Natural killer cell (primary cell): ENCODE measurements around the gene PDE12. TPM values are rescaled to one million over a fixed set of nuclear protein-coding genes. Genes with fewer than 3 reads are reported as not detected.

Source experiments
- ATAC-seq, 3 donors: fragments of 150-1000 bp in 2 of 3; fragments of 200-7000 bp in 1 of 3; cut with Tn5 transposase; 1 replicate in 1 of 3; 2 replicates in 2 of 3; pipeline ENCODE4 v1.10.0; 2021; ENCODE audit warnings: mild to moderate bottlenecking in 2 of 3, moderate library complexity in 2 of 3
- DNase-seq, 2 donors: peaks; one replicate each; pipeline versions ENCODE4 v3.0.0 to v3.0.0-alpha.2; 2013 to 2021; ENCODE audit warnings: mixed read lengths in 1 of 2
- H3K27ac ChIP-seq: one replicate; pipeline ENCODE4 v1.5.1; 2013; ENCODE audit warnings: mild to moderate bottlenecking, low read length
- H3K27me3 ChIP-seq: one replicate; pipeline ENCODE4 v1.6.1; 2013; ENCODE audit warnings: low read length; ENCODE audit not compliant: control insufficient read depth, insufficient read depth
- H3K36me3 ChIP-seq: one replicate; pipeline ENCODE4 v1.6.1; 2013; ENCODE audit warnings: low read length; ENCODE audit not compliant: control insufficient read depth, insufficient read depth
- H3K4me1 ChIP-seq: one replicate; pipeline ENCODE4 v1.6.1; 2013; ENCODE audit warnings: low read length; ENCODE audit not compliant: control insufficient read depth, insufficient read depth
- H3K4me3 ChIP-seq: one replicate; pipeline ENCODE4 v1.5.1; 2013; ENCODE audit warnings: low read length
- H3K9me3 ChIP-seq: one replicate; pipeline ENCODE4 v1.6.1; 2013; ENCODE audit warnings: low read length; ENCODE audit not compliant: control insufficient read depth, insufficient read depth
- H3K27ac Mint-ChIP-seq, 2 donors: one replicate each; pipeline ENCODE4 v1.8.0; 2022; ENCODE audit warnings: mild to moderate bottlenecking in 2 of 2, mixed read lengths in 2 of 2, moderate library complexity in 1 of 2
- H3K27me3 Mint-ChIP-seq, 2 donors: one replicate each; pipeline ENCODE4 v1.8.0; 2022; ENCODE audit warnings: low read depth in 2 of 2, mixed read lengths in 2 of 2
- H3K36me3 Mint-ChIP-seq: one replicate; pipeline ENCODE4 v1.8.0; 2022; ENCODE audit warnings: mixed read lengths
- H3K4me1 Mint-ChIP-seq, 2 donors: one replicate each; pipeline ENCODE4 v1.8.0; 2022; ENCODE audit warnings: mixed read lengths in 2 of 2
- H3K4me3 Mint-ChIP-seq: one replicate; pipeline ENCODE4 v1.8.0; 2022; ENCODE audit warnings: mild to moderate bottlenecking, moderate library complexity, mixed read lengths
- H3K9me3 Mint-ChIP-seq, 2 donors: one replicate each; pipeline ENCODE4 v1.8.0; 2022; ENCODE audit warnings: mixed read lengths in 2 of 2
- CTCF ChIP-seq: fragments of 200-600 bp; IDR thresholded peaks from one replicate; pipeline ENCODE4 v1.8.0; 2022; ENCODE audit warnings: antibody characterized with exemption
- WGBS: methylation state at CpG from one replicate; pipeline ENCODE4 v1.1.7; 2013; ENCODE audit warnings: missing lambda C conversion rate; ENCODE audit not compliant: insufficient coverage; 5-methylcytosine and 5-hydroxymethylcytosine counted together
- intact Hi-C: fragments of 100-400 bp; cut with micrococcal nuclease; formaldehyde crosslinking; loops from one replicate; pipeline ENCODE4 v1.14.2; 2022
- total RNA-seq, 4 donors: library from RNA; stranded (reverse); fragments of 120-200 nt in 1 of 4; gene quantifications; one replicate each; pipeline versions ENCODE4 v1.2.3 to v1.2.4, GENCODE V29; 2013 to 2022

PDE12 gene
- total RNA-seq, 3 donors from 2014 or later (not counting 1 experiment from before 2014, with no cell fraction given), result 34.4 to 36.6 (median 35.5) TPM

GRCh38 chr3:57583544-57583943, 27.5 kb downstream of the PDE12 start:
- no peak for DNase-seq
- Mint-ChIP-seq H3K4me1 (peaks cover 15 to 18% of the 10 kb centered on the region in 2 donors), H3K9me3 (no peaks in the 10 kb centered on the region), H3K27me3 (no peaks in the 10 kb centered on the region), H3K4me3 (no peak overlapping the region), H3K27ac (peak overlapping the region; percentile 15 to 58), H3K36me3 (no peaks in the 10 kb centered on the region)
- ATAC-seq, result no peak
- H3K36me3 ChIP-seq, result peaks cover 20% of the 10 kb centered on the region
- no peak overlapping the region for H3K4me3 ChIP-seq
- H3K4me1 ChIP-seq, result no peaks in the 10 kb centered on the region
- intact Hi-C loops, result no loop called here
- H3K27me3 ChIP-seq, result no peaks in the 10 kb centered on the region
- H3K27ac ChIP-seq, result no peak overlapping the region
- WGBS, result 100% methylated on average over 1 of the region's 2 CpGs
- H3K9me3 ChIP-seq, result no peaks in the 10 kb centered on the region
- TF ChIP-seq CTCF, result no peak

- Histone ChIP-seq H3K27ac (no peak overlapping the region), H3K4me3 (no peak overlapping the region), H3K36me3 (peaks cover 15% of the 10 kb centered on the region), H3K4me1 (no peaks in the 10 kb centered on the region), H3K9me3 (no peaks in the 10 kb centered on the region), H3K27me3 (no peaks in the 10 kb centered on the region)
- WGBS, result 77% methylated on average over 6 of the region's 6 CpGs
- H3K9me3 Mint-ChIP-seq, result no peaks in the 10 kb centered on the region
- peak overlapping the region; percentile 48 to 56 for H3K27ac Mint-ChIP-seq
- no peaks in the 10 kb centered on the region for H3K27me3 Mint-ChIP-seq
- H3K4me1 Mint-ChIP-seq, result peaks cover 19 to 23% of the 10 kb centered on the region in 2 donors
- no peak for ATAC-seq
- no peaks in the 10 kb centered on the region for H3K36me3 Mint-ChIP-seq
- DNase-seq, result no peak
- H3K4me3 Mint-ChIP-seq, result no peak overlapping the region
- intact Hi-C loops, result no loop called here
- TF ChIP-seq CTCF, result no peak
Measured at GRCh38 chr3:57586778-57587177, 30.7 kb downstream of the PDE12 start.

- WGBS, result 92% methylated on average over 1 of the region's 2 CpGs
- H3K4me3 Mint-ChIP-seq, result no peak overlapping the region
- no peaks in the 10 kb centered on the region for H3K9me3 Mint-ChIP-seq
- H3K4me1 ChIP-seq, result no peaks in the 10 kb centered on the region
- peaks cover 11% of the 10 kb centered on the region for H3K36me3 ChIP-seq
- TF ChIP-seq CTCF, result no peak
- no peaks in the 10 kb centered on the region for H3K36me3 Mint-ChIP-seq
- no peaks in the 10 kb centered on the region for H3K27me3 ChIP-seq
- ATAC-seq (no peak), DNase-seq (no peak)
- H3K9me3 ChIP-seq, result no peaks in the 10 kb centered on the region
- H3K27me3 Mint-ChIP-seq, result no peaks in the 10 kb centered on the region
- H3K27ac ChIP-seq, result no peak overlapping the region
- no peak overlapping the region for H3K4me3 ChIP-seq
- intact Hi-C loops, result no loop called here
- H3K27ac Mint-ChIP-seq, result no peak overlapping the region
- H3K4me1 Mint-ChIP-seq, result peaks cover 25 to 28% of the 10 kb centered on the region in 2 donors
Measured at GRCh38 chr3:57587905-57588304, 31.8 kb downstream of the PDE12 start.

- Mint-ChIP-seq H3K27me3 (no peaks in the 10 kb centered on the region), H3K36me3 (no peaks in the 10 kb centered on the region), H3K4me1 (peaks cover 41 to 50% of the 10 kb centered on the region in 2 donors), H3K4me3 (no peak overlapping the region), H3K9me3 (no peaks in the 10 kb centered on the region), H3K27ac (peak overlapping the region; percentile 50 to 60)
- peaks cover 13% of the 10 kb centered on the region for H3K4me1 ChIP-seq
- no peaks in the 10 kb centered on the region for H3K9me3 ChIP-seq
- no peak for ATAC-seq
- no peaks in the 10 kb centered on the region for H3K27me3 ChIP-seq
- WGBS, result 77% methylated on average over 6 of the region's 6 CpGs
- no peak overlapping the region for H3K27ac ChIP-seq
- no peak for DNase-seq
- no peak for TF ChIP-seq CTCF
- no peak overlapping the region for H3K4me3 ChIP-seq
- intact Hi-C loops, result no loop called here
- no peaks in the 10 kb centered on the region for H3K36me3 ChIP-seq
Measured at GRCh38 chr3:57592306-57592705, 36.2 kb downstream of the PDE12 start.
